GM23248 (cell line): ENCODE data around the gene ANTXR2. TPM values are rescaled to one million over a fixed set of nuclear protein-coding genes. Genes with fewer than 3 reads are reported as not detected.

Experiments used
- DNase-seq: peaks from one replicate; pipeline ENCODE4 v3.0.0-alpha.2; 2015
- H2AFZ ChIP-seq: fragments of 200-600 bp; sonication (generic); 2 replicates; pipeline ENCODE4 v1.6.1; 2016; ENCODE audit warnings: antibody characterized with exemption
- H3F3A ChIP-seq: fragments of 200-600 bp; sonication (generic); 2 replicates; pipeline ENCODE4 v1.6.1; 2016; ENCODE audit warnings: mild to moderate bottlenecking, antibody characterized with exemption, mixed run types; ENCODE audit not compliant: insufficient read depth
- H3K27ac ChIP-seq: fragments of 200-600 bp; sonication (generic); 2 replicates; pipeline ENCODE4 v1.5.1; 2016; ENCODE audit warnings: mild to moderate bottlenecking
- H3K27me3 ChIP-seq: fragments of 200-600 bp; sonication (generic); replicated peaks from 2 replicates; pipeline ENCODE4 v1.6.1; 2016; ENCODE audit warnings: mild to moderate bottlenecking; ENCODE audit not compliant: insufficient read depth
- H3K36me3 ChIP-seq: fragments of 200-600 bp; sonication (generic); 2 replicates; pipeline ENCODE4 v1.6.1; 2016; ENCODE audit warnings: low read depth, mild to moderate bottlenecking
- H3K4me1 ChIP-seq: fragments of 200-600 bp; sonication (generic); 2 replicates; pipeline ENCODE4 v1.6.1; 2016; ENCODE audit warnings: mild to moderate bottlenecking; ENCODE audit not compliant: insufficient read depth
- H3K4me2 ChIP-seq: fragments of 200-600 bp; sonication (generic); one replicate; pipeline ENCODE4 v1.6.1; 2016; ENCODE audit warnings: mild to moderate bottlenecking; ENCODE audit not compliant: unreplicated experiment
- H3K4me3 ChIP-seq: fragments of 200-600 bp; sonication (generic); 2 replicates; pipeline ENCODE4 v1.5.1; 2016; ENCODE audit warnings: mild to moderate bottlenecking
- H3K79me2 ChIP-seq: fragments of 200-600 bp; sonication (generic); 2 replicates; pipeline ENCODE4 v1.6.1; 2016; ENCODE audit warnings: mild to moderate bottlenecking; ENCODE audit not compliant: insufficient read depth
- H3K9ac ChIP-seq: fragments of 200-600 bp; sonication (generic); 2 replicates; pipeline ENCODE4 v1.6.1; 2016; ENCODE audit warnings: mild to moderate bottlenecking
- H3K9me2 ChIP-seq: fragments of 200-600 bp; sonication (generic); 2 replicates; pipeline ENCODE4 v1.6.1; 2016; ENCODE audit warnings: mixed run types, mild to moderate bottlenecking, moderate library complexity; ENCODE audit not compliant: insufficient read depth
- H3K9me3 ChIP-seq: fragments of 200-600 bp; sonication (generic); one replicate; pipeline ENCODE4 v1.6.1; 2017; ENCODE audit warnings: low read depth
- H4K20me1 ChIP-seq: fragments of 200-600 bp; sonication (generic); 2 replicates; pipeline ENCODE4 v1.6.0; 2016; ENCODE audit not compliant: insufficient read depth
- EZH2 ChIP-seq: fragments of 200-600 bp; sonication (generic); IDR thresholded peaks from 2 replicates; pipeline ENCODE4 v1.6.1; 2018; ENCODE audit warnings: antibody characterized with exemption, mild to moderate bottlenecking; ENCODE audit not compliant: insufficient read depth, poor library complexity, severe bottlenecking
- EZH2phosphoT487 ChIP-seq: fragments of 200-600 bp; sonication (generic); IDR thresholded peaks from 2 replicates; pipeline ENCODE4 v1.6.1; 2018; ENCODE audit warnings: antibody characterized with exemption, moderate library complexity, mild to moderate bottlenecking, low read depth; ENCODE audit not compliant: insufficient read depth
- WGBS, 2 experiments: methylation state at CpG; one replicate each; pipeline ENCODE4 v1.1.6; 2015 to 2017; ENCODE audit warnings: low lambda C conversion rate in 2 of 2, low coverage in 1 of 2; ENCODE audit errors: missing lambda C conversion rate in 2 of 2; 5-methylcytosine and 5-hydroxymethylcytosine counted together
- in situ Hi-C: fragments of 300-500 bp; cut with MboI; formaldehyde crosslinking; loops from 2 replicates; pipeline ENCODE4 v1.15.0; 2020
- polyA plus RNA-seq: library from polyadenylated mRNA; unstranded; fragments of >200 nt; fragmentation: Nextera tagmentation; extraction: Ambion mirVana; gene quantifications from 2 replicates; pipeline ENCODE4 v1.2.1, GENCODE V29; 2016
- total RNA-seq: library from RNA; depleted of rRNA; stranded (reverse); fragments of >200 nt; shearing (Covaris generic); gene quantifications from 2 replicates; pipeline ENCODE4 v1.2.3, GENCODE V29; 2014

The ANTXR2 gene
- total and polyA plus RNA-seq, 2 experiments from 2014 or later = 77.2 to 87.5 TPM

- Histone ChIP-seq H3K4me2 (no peak overlapping the region), H4K20me1 (no peaks in the 10 kb centered on the region), H3K9ac (no peak overlapping the region), H3K36me3 (no peaks in the 10 kb centered on the region), H3K27ac (no peak overlapping the region), H3K9me2 (no peaks in the 10 kb centered on the region; the same call in 1 of the 2 replicates), H3K27me3 (no peaks in the 10 kb centered on the region), H3K4me3 (no peak overlapping the region), H3K4me1 (peaks cover 11% of the 10 kb centered on the region), H3F3A (no peaks in the 10 kb centered on the region), H2AFZ (no peak overlapping the region), H3K9me3 (no peaks in the 10 kb centered on the region), H3K79me2 (no peaks in the 10 kb centered on the region)
- TF ChIP-seq EZH2 (no peak), EZH2phosphoT487 (no peak)
- peak; percentile 56 for DNase-seq
- in situ Hi-C loops = no loop called here
- 0 to 13% methylated on average over 1 of the region's 1 CpG for WGBS, 2 experiments
Observed at GRCh38 chr4:79913581-79913980, 159.4 kb downstream of the ANTXR2 start.

GRCh38 chr4:79907001-79907400 is 166.0 kb downstream of the ANTXR2 start:
- H3K4me2 ChIP-seq = no peak overlapping the region
- no peak overlapping the region for H3K4me3 ChIP-seq
- H3K9me2 ChIP-seq = no peaks in the 10 kb centered on the region; the same call in 1 of the 2 replicates
- H3K27me3 ChIP-seq = no peaks in the 10 kb centered on the region
- in situ Hi-C loops = no loop called here
- H3K79me2 ChIP-seq = no peaks in the 10 kb centered on the region
- no peak for TF ChIP-seq EZH2phosphoT487
- no peak for TF ChIP-seq EZH2
- no peaks in the 10 kb centered on the region for H3K4me1 ChIP-seq
- no peaks in the 10 kb centered on the region for H4K20me1 ChIP-seq
- no peak overlapping the region for H3K9ac ChIP-seq
- no peak for DNase-seq
- H3K9me3 ChIP-seq = no peaks in the 10 kb centered on the region
- H3K36me3 ChIP-seq = peaks cover 29% of the 10 kb centered on the region
- no peak overlapping the region for H3K27ac ChIP-seq
- H3F3A ChIP-seq = no peaks in the 10 kb centered on the region
- no peak overlapping the region for H2AFZ ChIP-seq
- 96 to 100% methylated on average over 2 of the region's 2 CpGs for WGBS, 2 experiments

GRCh38 chr4:79906303-79906702 is 166.7 kb downstream of the ANTXR2 start:
- Histone ChIP-seq H3K4me2 (no peak overlapping the region), H3K9ac (no peak overlapping the region), H4K20me1 (no peaks in the 10 kb centered on the region), H3K4me1 (no peaks in the 10 kb centered on the region), H3K27ac (no peak overlapping the region), H3K36me3 (peaks cover 29% of the 10 kb centered on the region), H3K79me2 (no peaks in the 10 kb centered on the region), H3F3A (no peaks in the 10 kb centered on the region), H3K27me3 (no peaks in the 10 kb centered on the region), H3K9me3 (no peaks in the 10 kb centered on the region), H3K9me2 (no peaks in the 10 kb centered on the region; the same call in 1 of the 2 replicates), H3K4me3 (no peak overlapping the region), H2AFZ (no peak overlapping the region)
- in situ Hi-C loops = no loop called here
- no peak for DNase-seq
- TF ChIP-seq EZH2phosphoT487 (no peak), EZH2 (no peak)
- 98% methylated on average over 5 of the region's 5 CpGs for WGBS, 2 experiments

- Histone ChIP-seq H3K4me2 (no peak overlapping the region), H3K27me3 (no peaks in the 10 kb centered on the region)
- in situ Hi-C loops = no loop called here
Observed at GRCh38 chr4:79905212-79905611, 167.8 kb downstream of the ANTXR2 start.

DNA sequence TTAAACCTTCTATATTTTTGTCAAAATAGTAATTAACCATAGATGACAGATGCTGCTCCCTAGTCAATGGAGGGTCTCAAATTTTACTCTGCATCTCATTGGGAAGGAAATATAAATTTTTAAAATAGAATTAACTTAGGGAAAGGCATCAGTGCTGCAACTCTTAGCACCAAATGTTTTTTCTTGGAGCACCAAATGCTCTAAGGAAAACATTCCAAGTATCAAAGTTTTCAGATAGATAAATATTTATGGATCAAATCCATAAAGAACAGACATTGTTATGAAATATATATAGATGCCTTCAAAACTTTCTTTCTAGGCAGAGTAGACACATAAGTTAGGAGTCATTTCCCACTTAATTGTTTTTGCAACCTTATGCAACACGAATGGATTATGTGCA is 168.7 kb downstream of the ANTXR2 start:
- Histone ChIP-seq H3K9me2 (no peaks in the 10 kb centered on the region; the same call in 1 of the 2 replicates), H3K4me1 (no peaks in the 10 kb centered on the region), H3K79me2 (no peaks in the 10 kb centered on the region), H3F3A (no peaks in the 10 kb centered on the region), H3K9ac (no peak overlapping the region), H3K9me3 (no peaks in the 10 kb centered on the region), H2AFZ (no peak overlapping the region), H3K4me2 (no peak overlapping the region), H3K4me3 (no peak overlapping the region), H3K36me3 (peaks cover 29% of the 10 kb centered on the region), H4K20me1 (no peaks in the 10 kb centered on the region), H3K27ac (no peak overlapping the region), H3K27me3 (no peaks in the 10 kb centered on the region)
- in situ Hi-C loops = no loop called here
- 96% methylated on average over 1 of the region's 1 CpG for WGBS, 2 experiments
- TF ChIP-seq EZH2 (no peak), EZH2phosphoT487 (no peak)
- DNase-seq = no peak

More at GRCh38 chr4:79905212-79905611, 167.8 kb downstream of the ANTXR2 start:
- DNase-seq = no peak
- no peak overlapping the region for H3K4me3 ChIP-seq
- H3F3A ChIP-seq = no peaks in the 10 kb centered on the region
- no peaks in the 10 kb centered on the region for H3K79me2 ChIP-seq
- H3K9ac ChIP-seq = no peak overlapping the region
- no peaks in the 10 kb centered on the region for H4K20me1 ChIP-seq
- H3K9me2 ChIP-seq = no peaks in the 10 kb centered on the region; the same call in 1 of the 2 replicates
- no peak overlapping the region for H3K27ac ChIP-seq
- H3K36me3 ChIP-seq = peaks cover 29% of the 10 kb centered on the region
- no peaks in the 10 kb centered on the region for H3K9me3 ChIP-seq
- H2AFZ ChIP-seq = no peak overlapping the region
- no peak for TF ChIP-seq EZH2
- TF ChIP-seq EZH2phosphoT487 = no peak
- no peaks in the 10 kb centered on the region for H3K4me1 ChIP-seq
